Stimulated activated naive B cell treated with anti-CD40 and anti-IgM and Interleukin-4, amounts not matched to agents 10 μg/mL and 1 μg/mL and 100 μg/mL, for 72 hours (primary cell): ENCODE results near the gene LGALS9C.
A peak's percentile ranks its signal among the peaks of the same experiment; 100 is the strongest.
"Not testable (repeated sequence)": the region's sequence is repeated elsewhere in the genome, so short reads cannot be mapped to it uniquely, and the experiment has no call there.

Source experiments
- ATAC-seq, 2 donors: fragments of 150-1000 bp; cut with Tn5 transposase; replicated peaks; 2 replicates each; pipeline ENCODE4 v1.10.0; 2021; ENCODE audit warnings: moderate library complexity in 1 of 2
- DNase-seq: peaks from one replicate; pipeline ENCODE4 v3.0.0; 2021
- H3K27ac Mint-ChIP-seq: one replicate; pipeline ENCODE4 v1.8.0; 2022; ENCODE audit warnings: mild to moderate bottlenecking, mixed read lengths
- H3K27me3 Mint-ChIP-seq, 2 donors: one replicate each; pipeline ENCODE4 v1.8.0; 2022; ENCODE audit warnings: mixed read lengths in 2 of 2
- H3K36me3 Mint-ChIP-seq, 2 donors: one replicate each; pipeline ENCODE4 v1.8.0; 2022; ENCODE audit warnings: mixed read lengths in 2 of 2, mild to moderate bottlenecking in 1 of 2
- H3K4me1 Mint-ChIP-seq, 2 donors: one replicate each; pipeline ENCODE4 v1.8.0; 2022; ENCODE audit warnings: mixed read lengths in 2 of 2, mild to moderate bottlenecking in 1 of 2
- H3K4me3 Mint-ChIP-seq, 2 donors: one replicate each; pipeline ENCODE4 v1.8.0; 2022; ENCODE audit warnings: mild to moderate bottlenecking in 2 of 2, mixed read lengths in 2 of 2, moderate library complexity in 1 of 2
- H3K9me3 Mint-ChIP-seq, 2 donors: one replicate each; pipeline ENCODE4 v1.8.0; 2022; ENCODE audit warnings: mixed read lengths in 2 of 2, mild to moderate bottlenecking in 1 of 2

The LGALS9C gene

GRCh38 chr17:18468472-18469171 lies 8.0 kb upstream of the LGALS9C start:
- H3K27me3 Mint-ChIP-seq, H3K27ac Mint-ChIP-seq, H3K9me3 Mint-ChIP-seq, DNase-seq, ATAC-seq, H3K4me3 Mint-ChIP-seq, H3K4me1 Mint-ChIP-seq, H3K36me3 Mint-ChIP-seq: not testable (repeated sequence)

- not testable (repeated sequence) for H3K9me3 Mint-ChIP-seq, H3K27me3 Mint-ChIP-seq, H3K36me3 Mint-ChIP-seq, H3K27ac Mint-ChIP-seq, H3K4me1 Mint-ChIP-seq, ATAC-seq, DNase-seq, H3K4me3 Mint-ChIP-seq
Observed at GRCh38 chr17:18469837-18470236, 6.8 kb upstream of the LGALS9C start.

DNA sequence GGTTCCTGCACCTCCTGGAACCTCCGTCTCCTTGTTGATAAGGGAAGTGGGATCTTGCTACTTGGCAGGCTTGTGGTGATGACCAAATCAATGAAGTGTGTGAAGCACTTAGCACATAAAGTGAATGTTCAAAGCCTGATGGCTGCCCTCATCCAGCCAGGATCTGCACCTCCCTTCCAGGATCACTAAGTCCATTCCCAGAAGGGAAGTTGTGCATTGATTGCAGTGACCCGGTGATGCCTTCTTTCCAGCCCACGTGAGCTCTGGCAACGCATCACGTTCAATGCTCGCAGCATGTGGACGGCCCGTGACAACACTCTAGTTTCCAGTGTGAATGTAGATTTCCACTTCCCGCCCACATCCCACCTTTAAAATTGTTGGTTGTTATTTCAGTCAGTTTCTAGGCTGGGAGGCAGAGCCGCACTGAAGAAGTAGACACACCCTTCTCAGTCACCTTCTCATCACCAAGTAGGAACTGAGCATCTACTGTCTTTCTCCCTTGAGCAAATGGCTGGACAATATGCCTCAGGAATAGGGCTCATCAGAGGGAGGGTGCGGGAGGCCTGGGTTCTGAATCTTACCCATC lies 6.2 kb upstream of the LGALS9C start:
- H3K4me3 Mint-ChIP-seq, ATAC-seq, H3K4me1 Mint-ChIP-seq: not testable (repeated sequence)

DNA sequence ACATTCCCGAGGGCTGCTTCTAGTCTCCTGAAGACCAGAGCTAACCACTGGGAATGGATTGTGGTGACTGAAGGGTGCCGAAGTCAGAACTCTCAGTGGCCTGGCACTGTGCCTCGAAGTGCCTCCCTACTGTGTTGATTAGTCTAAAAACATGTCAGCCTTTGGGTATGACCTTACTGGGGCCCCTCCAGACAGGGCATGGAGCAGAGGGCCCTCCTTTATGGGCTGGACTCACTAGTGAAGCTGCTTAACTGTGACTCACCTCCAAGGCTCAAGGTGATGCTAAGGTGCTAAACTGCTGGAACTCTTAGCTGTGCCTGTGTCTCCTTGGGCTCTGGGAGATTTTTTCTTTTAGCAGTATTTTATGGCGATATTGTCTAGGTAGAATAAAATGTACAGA lies 2.6 kb upstream of the LGALS9C start:
- ATAC-seq, H3K9me3 Mint-ChIP-seq: not testable (repeated sequence)

More for the DNA sequence above, 6.2 kb upstream of the LGALS9C start:
- not testable (repeated sequence) for DNase-seq, H3K36me3 Mint-ChIP-seq, H3K9me3 Mint-ChIP-seq, H3K27ac Mint-ChIP-seq, H3K27me3 Mint-ChIP-seq

DNA sequence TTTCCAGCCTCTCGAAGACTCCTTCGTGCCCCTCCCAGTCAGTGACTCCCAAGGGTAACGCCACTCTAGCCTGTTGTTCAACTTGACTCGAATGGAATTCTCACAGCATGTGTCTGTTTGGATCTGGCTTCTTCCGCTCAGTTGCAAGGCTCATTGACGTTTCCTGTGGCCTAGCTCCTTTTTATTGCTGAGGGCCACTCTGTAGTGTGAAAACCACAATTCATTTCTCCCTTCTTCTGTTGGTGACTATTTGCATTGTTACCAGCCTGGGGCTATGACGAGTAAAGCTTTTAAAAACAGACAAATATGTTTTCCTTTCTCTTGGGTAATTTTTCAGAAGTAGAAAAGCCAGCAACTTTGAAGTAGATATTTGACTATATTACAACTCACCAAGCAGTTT lies 1.8 kb upstream of the LGALS9C start:
- H3K4me3 Mint-ChIP-seq, DNase-seq, H3K27me3 Mint-ChIP-seq, H3K36me3 Mint-ChIP-seq, ATAC-seq, H3K9me3 Mint-ChIP-seq, H3K27ac Mint-ChIP-seq: not testable (repeated sequence)
- H3K4me1 Mint-ChIP-seq, result peaks cover 1 to 12% of the 10 kb centered on the region in 2 donors

More for the DNA sequence above, 2.6 kb upstream of the LGALS9C start:
- H3K27ac Mint-ChIP-seq, H3K27me3 Mint-ChIP-seq, DNase-seq, H3K36me3 Mint-ChIP-seq, H3K4me3 Mint-ChIP-seq: not testable (repeated sequence)
- H3K4me1 Mint-ChIP-seq, result peaks cover 1 to 12% of the 10 kb centered on the region in 2 donors

DNA sequence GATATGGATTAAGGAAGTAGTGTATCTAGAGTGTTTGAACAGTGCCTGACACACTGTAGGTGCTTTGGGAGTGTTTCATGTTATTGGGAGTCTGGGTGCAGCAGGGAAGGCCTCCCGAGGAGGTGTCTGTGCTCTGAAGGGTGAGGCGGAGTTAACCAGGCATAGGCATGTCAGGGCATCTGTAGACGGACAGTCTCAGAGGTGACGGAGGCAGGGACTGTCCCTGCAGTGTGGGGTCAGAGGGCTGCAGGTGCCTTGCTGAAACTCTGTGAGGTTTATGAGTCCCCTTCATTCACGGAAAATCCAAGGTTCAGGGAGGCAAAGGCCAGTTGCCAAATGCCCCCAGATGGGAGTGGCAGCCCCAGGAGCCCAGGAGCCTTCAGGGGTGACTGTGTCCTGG lies 778 bp downstream of the LGALS9C start:
- not testable (repeated sequence) for H3K4me3 Mint-ChIP-seq, H3K27ac Mint-ChIP-seq, H3K36me3 Mint-ChIP-seq, H3K9me3 Mint-ChIP-seq, DNase-seq, ATAC-seq, H3K27me3 Mint-ChIP-seq
- peaks cover 1 to 12% of the 10 kb centered on the region in 2 donors for H3K4me1 Mint-ChIP-seq

DNA sequence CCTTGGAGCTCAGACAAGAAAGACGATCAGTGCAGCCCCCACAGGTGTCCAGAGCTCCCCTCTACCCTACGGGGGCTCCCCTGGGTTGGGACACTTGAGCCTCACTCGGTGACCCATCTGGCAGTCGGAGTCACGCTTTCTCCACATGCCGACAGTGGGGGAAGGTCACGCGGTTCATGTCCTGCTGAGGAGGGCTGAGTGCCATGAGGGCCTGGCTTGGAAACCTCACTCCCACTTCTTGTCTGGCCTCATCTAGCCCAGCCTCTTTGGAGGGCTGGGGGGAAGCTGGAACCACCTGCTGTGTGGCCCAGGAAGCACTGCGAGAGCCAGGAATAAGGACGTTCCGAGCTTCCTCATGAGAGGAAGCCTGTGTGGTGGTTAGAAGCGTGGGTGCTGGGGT lies 1.8 kb downstream of the LGALS9C start:
- H3K36me3 Mint-ChIP-seq, result not testable (repeated sequence)

DNA sequence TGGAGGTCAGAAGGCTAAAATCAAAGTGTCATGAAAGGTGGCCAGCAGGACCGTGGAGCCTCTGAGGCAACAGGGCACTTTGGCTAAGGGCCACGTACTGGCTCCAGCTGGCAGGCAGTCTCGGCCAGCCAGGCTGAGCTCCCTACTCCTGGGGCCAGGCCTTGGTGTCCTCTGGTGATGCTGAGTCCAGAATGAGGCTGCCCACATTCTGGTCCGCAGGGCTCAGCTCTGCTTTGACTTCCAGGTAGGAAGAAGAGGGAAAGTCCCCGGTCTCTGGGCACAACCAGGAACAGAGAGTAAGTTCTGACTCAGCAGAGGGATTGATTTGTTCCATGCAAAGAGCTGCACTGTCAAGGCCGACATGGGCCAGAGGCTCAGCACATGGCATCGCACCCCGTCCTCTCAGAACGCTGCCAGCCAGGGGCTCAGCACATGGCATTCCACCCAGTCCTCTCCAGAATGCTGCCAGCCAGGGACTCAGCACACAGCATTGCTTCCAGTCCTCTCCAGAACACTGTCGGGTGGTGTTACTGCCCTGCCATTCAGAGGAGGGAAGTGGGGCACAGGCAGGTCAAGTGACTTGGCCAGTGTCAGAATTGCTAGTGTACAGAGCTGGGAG lies 2.5 kb downstream of the LGALS9C start:
- not testable (repeated sequence) for DNase-seq, H3K27me3 Mint-ChIP-seq, H3K9me3 Mint-ChIP-seq, H3K4me3 Mint-ChIP-seq, H3K36me3 Mint-ChIP-seq, H3K27ac Mint-ChIP-seq, ATAC-seq
- H3K4me1 Mint-ChIP-seq, result peaks cover 1 to 12% of the 10 kb centered on the region in 2 donors

More for the DNA sequence above, 1.8 kb downstream of the LGALS9C start:
- not testable (repeated sequence) for H3K4me3 Mint-ChIP-seq, H3K27me3 Mint-ChIP-seq, DNase-seq, H3K27ac Mint-ChIP-seq, H3K9me3 Mint-ChIP-seq, ATAC-seq
- peaks cover 1 to 12% of the 10 kb centered on the region in 2 donors for H3K4me1 Mint-ChIP-seq

- H3K4me3 Mint-ChIP-seq, H3K4me1 Mint-ChIP-seq, H3K36me3 Mint-ChIP-seq, H3K27me3 Mint-ChIP-seq, ATAC-seq, H3K27ac Mint-ChIP-seq, H3K9me3 Mint-ChIP-seq, DNase-seq: not testable (repeated sequence)
Observed at GRCh38 chr17:18481775-18482174, 5.2 kb downstream of the LGALS9C start.

GRCh38 chr17:18485936-18486464 lies 9.4 kb downstream of the LGALS9C start:
- DNase-seq, H3K36me3 Mint-ChIP-seq, H3K4me3 Mint-ChIP-seq, H3K27me3 Mint-ChIP-seq, H3K27ac Mint-ChIP-seq, H3K4me1 Mint-ChIP-seq, H3K9me3 Mint-ChIP-seq, ATAC-seq: not testable (repeated sequence)

GRCh38 chr17:18487633-18488032 lies 11.0 kb downstream of the LGALS9C start:
- H3K36me3 Mint-ChIP-seq, H3K9me3 Mint-ChIP-seq, H3K27me3 Mint-ChIP-seq, H3K4me3 Mint-ChIP-seq, DNase-seq, H3K4me1 Mint-ChIP-seq, H3K27ac Mint-ChIP-seq: not testable (repeated sequence)
- ATAC-seq, result peak in 1 of 2 donors; percentile 28

GRCh38 chr17:18488622-18489021 lies 12.0 kb downstream of the LGALS9C start:
- not testable (repeated sequence) for H3K36me3 Mint-ChIP-seq, H3K27ac Mint-ChIP-seq, H3K4me1 Mint-ChIP-seq, H3K9me3 Mint-ChIP-seq, ATAC-seq, H3K4me3 Mint-ChIP-seq, DNase-seq, H3K27me3 Mint-ChIP-seq

DNA sequence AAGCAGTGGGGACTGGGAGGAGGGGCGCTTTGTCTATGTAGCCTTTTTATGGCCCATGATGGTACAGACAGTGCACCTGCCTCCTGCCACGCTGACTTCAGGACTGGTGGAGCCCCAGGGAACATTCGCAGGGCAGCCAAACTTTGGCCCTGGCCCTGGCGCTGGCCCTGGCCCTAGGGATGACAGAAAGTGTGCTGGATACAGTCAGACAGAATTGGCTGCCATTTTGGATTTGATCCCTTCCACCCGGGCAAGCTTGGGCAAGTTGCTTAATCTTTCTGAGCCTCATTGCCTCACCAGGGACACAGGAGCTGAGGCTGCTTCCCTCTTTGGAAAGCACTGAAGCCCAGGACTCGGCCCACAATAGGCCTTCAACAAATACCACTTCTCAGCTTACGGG lies 13.4 kb downstream of the LGALS9C start:
- H3K36me3 Mint-ChIP-seq, H3K4me1 Mint-ChIP-seq, H3K27ac Mint-ChIP-seq, H3K27me3 Mint-ChIP-seq, DNase-seq, H3K4me3 Mint-ChIP-seq, H3K9me3 Mint-ChIP-seq, ATAC-seq: not testable (repeated sequence)

- not testable (repeated sequence) for H3K27ac Mint-ChIP-seq, H3K4me1 Mint-ChIP-seq, H3K27me3 Mint-ChIP-seq, H3K36me3 Mint-ChIP-seq, DNase-seq, H3K9me3 Mint-ChIP-seq, H3K4me3 Mint-ChIP-seq
- ATAC-seq, result peak in 1 of 2 donors; percentile 76
Observed at GRCh38 chr17:18492712-18493480, 16.3 kb downstream of the LGALS9C start.
